K562 (cell line): Measurements from ENCODE around the gene DPYSL3. TPM values are rescaled to one million over a fixed set of nuclear protein-coding genes. Genes with fewer than 3 reads are reported as not detected.
A peak's percentile ranks its signal among the peaks of the same experiment; 100 is the strongest.

Experiments used
- ATAC-seq: fragments of 200-7000 bp; cut with Tn5 transposase; 3 replicates; pipeline ENCODE4 v1.9.1; 2020; ENCODE audit warnings: moderate library complexity
- BruUV-seq: library from RNA; stranded (reverse); fragments of 400-500 nt; replicated peaks from 2 replicates; lab custom pipeline; 2021; lab: Mats Ljungman, UMichigan
- CTCF ChIA-PET: fragments of 300-600 bp; formaldehyde crosslinking; extraction: SDS; loops from one replicate; lab custom pipeline; 2021; ENCODE audit warnings: low intra/inter-chr PET ratio; lab: Yijun Ruan, JAX
- POLR2A ChIA-PET: fragments of 300-600, 350-650 bp; sonication (Branson Sonifier 250); formaldehyde crosslinking; extraction: SDS; loops from one replicate; lab custom pipeline; 2021; ENCODE audit warnings: antibody characterized with exemption, inconsistent platforms; lab: Yijun Ruan, JAX
- DNase-seq, 4 experiments: peaks; one replicate each; pipeline versions ENCODE4 v3.0.0 to v3.0.0-alpha.2; 2011 to 2018; ENCODE audit warnings: low spot score in 3 of 4, mixed read lengths in 3 of 4; ENCODE audit errors: extremely low read depth in 1 of 4
- FAIRE-seq: peaks from 2 replicates; lab custom pipeline; 2011; peaks lifted over from hg19 to GRCh38; lab: Jason Lieb, UNC
- H2AFZ ChIP-seq: 2 replicates; pipeline ENCODE4 v1.6.0; 2011; ENCODE audit warnings: low read depth, low read length, control low read depth, inconsistent platforms
- H3K27ac ChIP-seq: fragments of 200-600 bp; 3 replicates; pipeline ENCODE4 v1.8.0; 2011; ENCODE audit warnings: low read depth, mild to moderate bottlenecking, control low read depth, inconsistent platforms, low read length, moderate library complexity, mixed read lengths; ENCODE audit errors: extremely low read depth
- H3K27me3 ChIP-seq, 2 experiments: fragments of 300-600 bp in 1 of 2; 2 replicates in 1 of 2; 3 replicates in 1 of 2; pipeline versions ENCODE4 v1.6.0 to v1.8.0; 2011; ENCODE audit warnings: inconsistent platforms in 2 of 2, low read length in 2 of 2, mild to moderate bottlenecking in 1 of 2, mixed read lengths in 1 of 2, moderate library complexity in 1 of 2; ENCODE audit not compliant: control insufficient read depth in 2 of 2, insufficient read depth in 2 of 2
- H3K36me3 ChIP-seq: fragments of 300-600 bp; 3 replicates; pipeline ENCODE4 v1.8.0; 2011; ENCODE audit warnings: mild to moderate bottlenecking, low read length, inconsistent platforms; ENCODE audit not compliant: control insufficient read depth, insufficient read depth
- H3K4me1 ChIP-seq, 2 experiments: fragments of 200-600 bp in 1 of 2; replicated peaks in 1 of 2; 2 replicates in 1 of 2; 3 replicates in 1 of 2; pipeline versions ENCODE4 v1.5.1 to v1.8.0; 2011; ENCODE audit warnings: inconsistent platforms in 2 of 2, low read length in 2 of 2, mild to moderate bottlenecking in 1 of 2, mixed read lengths in 1 of 2, moderate library complexity in 1 of 2; ENCODE audit not compliant: control insufficient read depth in 2 of 2, insufficient read depth in 2 of 2
- H3K4me2 ChIP-seq: 2 replicates; pipeline ENCODE4 v1.6.1; 2011; ENCODE audit warnings: low read length, control low read depth, inconsistent platforms, mixed read lengths; ENCODE audit not compliant: insufficient read depth
- H3K4me3 ChIP-seq: fragments of 200-600 bp; sonication (generic), shearing (Covaris generic); 2 replicates; pipeline ENCODE4 v1.5.1; 2016; ENCODE audit warnings: control low read depth, inconsistent platforms
- H3K79me2 ChIP-seq: fragments of 200-600 bp; 3 replicates; pipeline ENCODE4 v1.8.0; 2011; ENCODE audit warnings: low read length, inconsistent platforms; ENCODE audit not compliant: control insufficient read depth, insufficient read depth
- H3K9ac ChIP-seq, 2 experiments: 2 replicates each; pipeline versions ENCODE4 v1.6.0 to v1.6.1; 2011; ENCODE audit warnings: low read depth in 2 of 2, low read length in 2 of 2, control low read depth in 1 of 2, inconsistent platforms in 1 of 2, mild to moderate bottlenecking in 1 of 2, mixed read lengths in 1 of 2; ENCODE audit not compliant: insufficient read depth in 1 of 2
- H3K9me1 ChIP-seq: one replicate; pipeline ENCODE4 v1.6.0; 2011; ENCODE audit warnings: inconsistent platforms, mild to moderate bottlenecking, low read length, moderate library complexity; ENCODE audit not compliant: control insufficient read depth, insufficient read depth
- H3K9me3 ChIP-seq: replicated peaks from 2 replicates; pipeline ENCODE4 v1.5.1; 2011; ENCODE audit warnings: low read depth, low read length, inconsistent platforms; ENCODE audit not compliant: control insufficient read depth, insufficient read depth
- H4K20me1 ChIP-seq: replicated peaks from 2 replicates; pipeline ENCODE4 v1.6.1; 2011; ENCODE audit warnings: low read length, inconsistent platforms, mixed read lengths; ENCODE audit not compliant: control insufficient read depth, insufficient read depth
- HDAC1 ChIP-seq, 2 experiments: fragments of 450-650 bp; IDR thresholded peaks; 2 replicates each; pipeline ENCODE4 v1.6.1; 2016 to 2017; ENCODE audit warnings: inconsistent platforms in 1 of 2, mild to moderate bottlenecking in 1 of 2, moderate library complexity in 1 of 2
- RAD21 ChIP-seq, 2 experiments: fragments of 250-450 bp in 1 of 2; fragments of 450-650 bp in 1 of 2; sonication (Bioruptor Pico) in 1 of 2; formaldehyde crosslinking in 1 of 2; IDR thresholded peaks in 1 of 2; conservative IDR thresholded peaks in 1 of 2; 2 replicates each; pipeline versions ENCODE4 v1.4.0 to v1.8.0; 2020 to 2022; ENCODE audit warnings: mild to moderate bottlenecking in 2 of 2, moderate library complexity in 1 of 2
- RFX5 ChIP-seq: IDR thresholded peaks from 2 replicates; pipeline ENCODE4 v1.6.1; 2011; ENCODE audit warnings: low read depth, mild to moderate bottlenecking, improper control_type of control experiment, low read length
- ZNF431 ChIP-seq: sonication (generic); formaldehyde crosslinking; IDR thresholded peaks from 2 replicates; pipeline ENCODE4 v1.8.0; 2022; ENCODE audit warnings: mild to moderate bottlenecking, missing genetic modification reagents
- ZSCAN32 ChIP-seq: fragments of 450-650 bp; formaldehyde crosslinking; IDR thresholded peaks from 2 replicates; pipeline ENCODE4 v1.4.0; 2020; ENCODE audit warnings: mild to moderate bottlenecking, moderate library complexity
- WGBS: fragments of 100-300 bp; shearing (Covaris generic); methylation state at CpG from one replicate; pipeline ENCODE4 v1.1.6; 2016; ENCODE audit warnings: low coverage, mixed read lengths; ENCODE audit not compliant: insufficient coverage; ENCODE audit errors: missing lambda C conversion rate; 5-methylcytosine and 5-hydroxymethylcytosine counted together
- in situ Hi-C: fragments of 300-500 bp; cut with MboI; formaldehyde crosslinking; loops from 4 replicates; pipeline ENCODE4 v1.15.0; 2018; ENCODE audit warnings: inconsistent platforms, mixed read lengths
- intact Hi-C: fragments of 100-400 bp; cut with micrococcal nuclease; formaldehyde crosslinking; loops from 2 replicates; pipeline ENCODE4 v1.14.2; 2022
- polyA plus RNA-seq, 8 experiments: library from polyadenylated mRNA; depleted of rRNA in 4 of 8; stranded (reverse) in 5 of 8; unstranded in 3 of 8; fragments of >200 nt; fragmentation: Nextera tagmentation in 2 of 8; fragmentation: Illumina TruSeq in 1 of 8; extraction: Ambion mirVana in 2 of 8; extraction: Trizol in 1 of 8; gene quantifications; 2 replicates each; pipeline versions ENCODE4 v1.2.1 to v1.2.3, GENCODE V29; 2011 to 2014; ENCODE audit warnings: inconsistent platforms in 1 of 8, missing spikeins in 1 of 8
- total RNA-seq, 7 experiments: library from RNA; depleted of rRNA in 6 of 7; stranded (reverse); fragments of >200 nt in 6 of 7; fragmentation: Illumina TruSeq in 2 of 7; extraction: Trizol in 2 of 7; gene quantifications; 2 replicates each; pipeline versions ENCODE4 v1.2.1 to v1.2.3, GENCODE V29; 2011 to 2021; ENCODE audit warnings: low replicate concordance in 1 of 7
- TF ChIP-seq, protein P1 (sequence below), 3 experiments: IDR thresholded peaks in 2 of 3; conservative IDR thresholded peaks in 1 of 3; 2 replicates each; pipeline ENCODE4 v1.5.1; 2011 to 2012; ENCODE audit warnings: low read length in 3 of 3, mild to moderate bottlenecking in 3 of 3, control low read depth in 2 of 3, improper control_type of control experiment in 1 of 3, inconsistent platforms in 1 of 3, low read depth in 1 of 3, mixed read lengths in 1 of 3, moderate library complexity in 1 of 3; ENCODE audit not compliant: insufficient read depth in 2 of 3
- TF ChIP-seq, protein P2 (sequence below): sonication (generic); formaldehyde crosslinking; IDR thresholded peaks from 2 replicates; pipeline ENCODE4 v1.8.0; 2023; ENCODE audit warnings: missing genetic modification reagents, mild to moderate bottlenecking, borderline replicate concordance

The DPYSL3 gene
- total and polyA plus RNA-seq, 9 of the 15 experiments (the other 6 are each of a cell fraction or from before 2014, with no cell fraction given): 0.07 to 0.55 TPM; not detected in 7

DNA sequence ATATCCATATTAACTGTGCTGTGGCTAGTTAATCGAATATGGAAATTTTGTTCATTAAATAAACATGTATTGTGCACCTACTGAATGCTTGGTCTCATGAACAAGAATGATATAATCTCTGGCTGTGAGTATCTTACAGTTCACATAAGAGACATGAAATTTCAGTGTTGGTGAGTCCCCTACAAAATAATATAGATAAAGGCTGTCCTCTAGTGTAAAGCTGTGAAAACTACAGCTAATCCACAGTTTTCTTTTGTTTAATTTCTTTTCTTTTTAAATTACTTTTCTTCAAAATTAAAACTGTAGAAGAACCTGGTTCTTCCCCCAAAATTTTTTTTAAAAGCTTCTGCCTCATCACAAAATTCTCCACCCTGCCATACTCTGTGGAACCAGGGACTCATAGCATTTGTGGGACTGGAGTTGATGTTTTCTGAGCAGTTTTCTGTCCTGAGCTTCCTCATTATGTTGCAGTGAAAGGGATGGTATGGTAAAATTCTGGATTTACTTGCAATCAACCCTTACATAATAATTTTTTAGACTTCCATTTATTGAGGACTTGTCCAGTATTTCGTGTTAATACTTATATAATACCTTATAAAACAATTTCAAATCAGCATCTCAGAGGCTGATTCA lies 140.0 kb downstream of the DPYSL3 start:
- POLR2A ChIA-PET: interaction anchor here (1.0 kb wide), 1 partner anchor 48 kb away, joined by 3 read pairs; no protein-coding TSS in a partner anchor
- no TSS peak for BruUV-seq
- in situ Hi-C loops: no loop called here

More for the DNA sequence above, 140.0 kb downstream of the DPYSL3 start:
- H3K36me3 ChIP-seq: no peaks in the 10 kb centered on the region
- H3K9me3 ChIP-seq: no peaks in the 10 kb centered on the region
- no peaks in the 10 kb centered on the region for H3K27me3 ChIP-seq
- no peak for ATAC-seq
- H3K9me1 ChIP-seq: no peaks in the 10 kb centered on the region
- no peak overlapping the region for H3K4me2 ChIP-seq
- WGBS: 0% methylated on average over 2 of the region's 2 CpGs
- TF ChIP-seq, protein P1, sequence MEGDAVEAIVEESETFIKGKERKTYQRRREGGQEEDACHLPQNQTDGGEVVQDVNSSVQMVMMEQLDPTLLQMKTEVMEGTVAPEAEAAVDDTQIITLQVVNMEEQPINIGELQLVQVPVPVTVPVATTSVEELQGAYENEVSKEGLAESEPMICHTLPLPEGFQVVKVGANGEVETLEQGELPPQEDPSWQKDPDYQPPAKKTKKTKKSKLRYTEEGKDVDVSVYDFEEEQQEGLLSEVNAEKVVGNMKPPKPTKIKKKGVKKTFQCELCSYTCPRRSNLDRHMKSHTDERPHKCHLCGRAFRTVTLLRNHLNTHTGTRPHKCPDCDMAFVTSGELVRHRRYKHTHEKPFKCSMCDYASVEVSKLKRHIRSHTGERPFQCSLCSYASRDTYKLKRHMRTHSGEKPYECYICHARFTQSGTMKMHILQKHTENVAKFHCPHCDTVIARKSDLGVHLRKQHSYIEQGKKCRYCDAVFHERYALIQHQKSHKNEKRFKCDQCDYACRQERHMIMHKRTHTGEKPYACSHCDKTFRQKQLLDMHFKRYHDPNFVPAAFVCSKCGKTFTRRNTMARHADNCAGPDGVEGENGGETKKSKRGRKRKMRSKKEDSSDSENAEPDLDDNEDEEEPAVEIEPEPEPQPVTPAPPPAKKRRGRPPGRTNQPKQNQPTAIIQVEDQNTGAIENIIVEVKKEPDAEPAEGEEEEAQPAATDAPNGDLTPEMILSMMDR (IDR thresholded peaks at IDR 0.05 in 2 of 3, conservative IDR thresholded peaks at IDR 0.05 in 1 of 3; ENCODE audit: insufficient read depth in 2 of 3, low read depth in 1 of 3, low read length in 3 of 3): peak in 1 of 3 experiments; percentile 9; a peak in 1 of 6 replicates
- TF ChIP-seq, protein P2, sequence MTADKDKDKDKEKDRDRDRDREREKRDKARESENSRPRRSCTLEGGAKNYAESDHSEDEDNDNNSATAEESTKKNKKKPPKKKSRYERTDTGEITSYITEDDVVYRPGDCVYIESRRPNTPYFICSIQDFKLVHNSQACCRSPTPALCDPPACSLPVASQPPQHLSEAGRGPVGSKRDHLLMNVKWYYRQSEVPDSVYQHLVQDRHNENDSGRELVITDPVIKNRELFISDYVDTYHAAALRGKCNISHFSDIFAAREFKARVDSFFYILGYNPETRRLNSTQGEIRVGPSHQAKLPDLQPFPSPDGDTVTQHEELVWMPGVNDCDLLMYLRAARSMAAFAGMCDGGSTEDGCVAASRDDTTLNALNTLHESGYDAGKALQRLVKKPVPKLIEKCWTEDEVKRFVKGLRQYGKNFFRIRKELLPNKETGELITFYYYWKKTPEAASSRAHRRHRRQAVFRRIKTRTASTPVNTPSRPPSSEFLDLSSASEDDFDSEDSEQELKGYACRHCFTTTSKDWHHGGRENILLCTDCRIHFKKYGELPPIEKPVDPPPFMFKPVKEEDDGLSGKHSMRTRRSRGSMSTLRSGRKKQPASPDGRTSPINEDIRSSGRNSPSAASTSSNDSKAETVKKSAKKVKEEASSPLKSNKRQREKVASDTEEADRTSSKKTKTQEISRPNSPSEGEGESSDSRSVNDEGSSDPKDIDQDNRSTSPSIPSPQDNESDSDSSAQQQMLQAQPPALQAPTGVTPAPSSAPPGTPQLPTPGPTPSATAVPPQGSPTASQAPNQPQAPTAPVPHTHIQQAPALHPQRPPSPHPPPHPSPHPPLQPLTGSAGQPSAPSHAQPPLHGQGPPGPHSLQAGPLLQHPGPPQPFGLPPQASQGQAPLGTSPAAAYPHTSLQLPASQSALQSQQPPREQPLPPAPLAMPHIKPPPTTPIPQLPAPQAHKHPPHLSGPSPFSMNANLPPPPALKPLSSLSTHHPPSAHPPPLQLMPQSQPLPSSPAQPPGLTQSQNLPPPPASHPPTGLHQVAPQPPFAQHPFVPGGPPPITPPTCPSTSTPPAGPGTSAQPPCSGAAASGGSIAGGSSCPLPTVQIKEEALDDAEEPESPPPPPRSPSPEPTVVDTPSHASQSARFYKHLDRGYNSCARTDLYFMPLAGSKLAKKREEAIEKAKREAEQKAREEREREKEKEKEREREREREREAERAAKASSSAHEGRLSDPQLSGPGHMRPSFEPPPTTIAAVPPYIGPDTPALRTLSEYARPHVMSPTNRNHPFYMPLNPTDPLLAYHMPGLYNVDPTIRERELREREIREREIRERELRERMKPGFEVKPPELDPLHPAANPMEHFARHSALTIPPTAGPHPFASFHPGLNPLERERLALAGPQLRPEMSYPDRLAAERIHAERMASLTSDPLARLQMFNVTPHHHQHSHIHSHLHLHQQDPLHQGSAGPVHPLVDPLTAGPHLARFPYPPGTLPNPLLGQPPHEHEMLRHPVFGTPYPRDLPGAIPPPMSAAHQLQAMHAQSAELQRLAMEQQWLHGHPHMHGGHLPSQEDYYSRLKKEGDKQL (CRISPR knock-in tag): no peak
- peak in 1 of 2 experiments; percentile 29; a peak in 2 of 4 replicates for TF ChIP-seq RAD21 (CRISPR knock-in tag; conservative IDR thresholded peaks at IDR 0.05 in 1 of 2, IDR thresholded peaks at IDR 0.05 in 1 of 2)
- TF ChIP-seq HDAC1 (IDR thresholded peaks at IDR 0.05): no peak
- TF ChIP-seq ZSCAN32 (CRISPR knock-in tag): no peak
- no peak for TF ChIP-seq ZNF431 (CRISPR knock-in tag)
- no peak for TF ChIP-seq RFX5
- no peaks in the 10 kb centered on the region for H3K4me1 ChIP-seq
- no peaks in the 10 kb centered on the region for H4K20me1 ChIP-seq
- no peak for DNase-seq
- no peak overlapping the region for H3K9ac ChIP-seq
- no peak for FAIRE-seq
- no peaks in the 10 kb centered on the region for H3K79me2 ChIP-seq
- CTCF ChIA-PET: no interaction called here
- H2AFZ ChIP-seq: no peak overlapping the region
- no peak overlapping the region for H3K27ac ChIP-seq
- H3K4me3 ChIP-seq: no peak overlapping the region
- intact Hi-C loops: no loop called here
